Esophagus muscularis mucosa (tissue), 4 donors: ENCODE data around the gene EMSY. TPM values are rescaled to one million over a fixed set of nuclear protein-coding genes. Genes with fewer than 3 reads are reported as not detected.

Source experiments
- DNase-seq: peaks from one replicate; pipeline ENCODE4 v3.0.0-alpha.2; 2017; ENCODE audit errors: extremely low spot score
- H3K27ac ChIP-seq, 4 donors: fragments of 200-600 bp; sonication (generic); replicated peaks in 1 of 4; 1 replicate in 3 of 4; 2 replicates in 1 of 4; pipeline ENCODE4 v1.5.1; 2016 to 2019; ENCODE audit warnings: mild to moderate bottlenecking in 1 of 4
- H3K27me3 ChIP-seq, 4 donors: fragments of 200-600 bp; sonication (generic); one replicate each; pipeline versions ENCODE4 v1.5.1 to v1.6.0; 2016 to 2019
- H3K36me3 ChIP-seq, 4 donors: fragments of 200-600 bp; sonication (generic); one replicate each; pipeline ENCODE4 v1.5.1; 2016 to 2019
- H3K4me1 ChIP-seq, 4 donors: fragments of 200-600 bp; sonication (generic); one replicate each; pipeline ENCODE4 v1.5.1; 2016 to 2019
- H3K4me3 ChIP-seq, 4 donors: fragments of 200-600 bp; sonication (generic); 1 replicate in 2 of 4; 2 replicates in 2 of 4; pipeline ENCODE4 v1.5.1; 2016 to 2019; ENCODE audit warnings: mild to moderate bottlenecking in 4 of 4, moderate library complexity in 1 of 4
- H3K9me3 ChIP-seq, 4 donors: fragments of 200-600 bp; sonication (generic); 1 replicate in 3 of 4; 2 replicates in 1 of 4; pipeline ENCODE4 v1.5.1; 2016 to 2019
- CTCF ChIP-seq, 3 experiments: fragments of 200-600 bp in 2 of 3; fragments of 450-650 bp in 1 of 3; sonication (generic) in 2 of 3; IDR thresholded peaks; one replicate each; pipeline ENCODE4 v1.5.1; 2017 to 2019; ENCODE audit warnings: antibody characterized with exemption in 3 of 3, mild to moderate bottlenecking in 2 of 3, moderate library complexity in 1 of 3
- EP300 ChIP-seq: sonication (generic); formaldehyde crosslinking; IDR thresholded peaks from one replicate; pipeline ENCODE4 v1.6.1; 2017; ENCODE audit warnings: antibody characterized with exemption
- POLR2A ChIP-seq: fragments of 450-650 bp; IDR thresholded peaks from one replicate; pipeline ENCODE4 v1.6.1; 2017; ENCODE audit warnings: antibody characterized with exemption, moderate library complexity, mild to moderate bottlenecking, low read depth
- POLR2AphosphoS5 ChIP-seq, 2 donors: sonication (generic); formaldehyde crosslinking; IDR thresholded peaks; one replicate each; pipeline ENCODE4 v1.6.1; 2017; ENCODE audit warnings: antibody characterized with exemption in 2 of 2
- WGBS: methylation state at CpG from one replicate; pipeline ENCODE4 v1.1.5; 2018; 5-methylcytosine and 5-hydroxymethylcytosine counted together
- intact Hi-C: fragments of 100-400 bp; cut with DNase I; formaldehyde crosslinking; loops from one replicate; pipeline ENCODE4 v1.15.1; 2023
- total RNA-seq, 4 donors: library from RNA; depleted of rRNA; stranded (reverse); fragments of >200 nt; gene quantifications; one replicate each; pipeline versions ENCODE4 v1.1.0 to v1.2.1, GENCODE V29; 2016

EMSY gene
- total RNA-seq, 4 donors from 2014 or later = 17.1 to 34.6 (median 27.6) TPM

- Histone ChIP-seq H3K9me3 (no peaks in the 10 kb centered on the region), H3K4me1 (peaks cover 0 to 12% (median 8%) of the 10 kb centered on the region in 4 donors), H3K4me3 (no peak overlapping the region), H3K36me3 (peaks cover 3 to 62% (median 39%) of the 10 kb centered on the region in 4 donors), H3K27ac (no peak overlapping the region), H3K27me3 (no peaks in the 10 kb centered on the region)
- intact Hi-C loops = no loop called here
- WGBS = 51% methylated on average over 2 of the region's 2 CpGs
- TF ChIP-seq POLR2AphosphoS5 (IDR thresholded peaks at IDR 0.05) (no peak), EP300 (no peak), POLR2A (no peak), CTCF (IDR thresholded peaks at IDR 0.05) (no peak)
- DNase-seq = no peak
Observed at GRCh38 chr11:76455331-76455730, 10.5 kb downstream of the EMSY start.

GRCh38 chr11:76455931-76456330 lies 11.1 kb downstream of the EMSY start:
- Histone ChIP-seq H3K27ac (no peak overlapping the region), H3K4me1 (peaks cover 0 to 12% (median 8%) of the 10 kb centered on the region in 4 donors), H3K9me3 (no peaks in the 10 kb centered on the region), H3K36me3 (peaks cover 3 to 62% (median 43%) of the 10 kb centered on the region in 4 donors), H3K4me3 (no peak overlapping the region), H3K27me3 (no peaks in the 10 kb centered on the region)
- no peak for TF ChIP-seq CTCF (IDR thresholded peaks at IDR 0.05)
- TF ChIP-seq POLR2A = no peak
- no peak for TF ChIP-seq EP300
- no peak for TF ChIP-seq POLR2AphosphoS5 (IDR thresholded peaks at IDR 0.05)
- intact Hi-C loops = no loop called here
- no peak for DNase-seq

- no peak overlapping the region for H3K4me3 ChIP-seq
- H3K36me3 ChIP-seq = peaks cover 3 to 63% (median 43%) of the 10 kb centered on the region in 4 donors
- WGBS = 66% methylated on average over 2 of the region's 2 CpGs
Observed at GRCh38 chr11:76456571-76456970, 11.8 kb downstream of the EMSY start.

GRCh38 chr11:76459299-76459698 lies 14.5 kb downstream of the EMSY start:
- intact Hi-C loops = no loop called here
- no peak for DNase-seq
- peaks cover 0 to 12% (median 8%) of the 10 kb centered on the region in 4 donors for H3K4me1 ChIP-seq
- TF ChIP-seq POLR2A (no peak), CTCF (IDR thresholded peaks at IDR 0.05) (peak in 2 of 3 experiments; percentile 24 to 49)
- H3K4me3 ChIP-seq = no peak overlapping the region
- H3K27me3 ChIP-seq = no peaks in the 10 kb centered on the region
- H3K9me3 ChIP-seq = no peaks in the 10 kb centered on the region
- H3K27ac ChIP-seq = no peak overlapping the region
- peaks cover 7 to 51% (median 30%) of the 10 kb centered on the region in 4 donors for H3K36me3 ChIP-seq
- 78% methylated on average over 4 of the region's 4 CpGs for WGBS

More at GRCh38 chr11:76456571-76456970, 11.8 kb downstream of the EMSY start:
- intact Hi-C loops = no loop called here
- Histone ChIP-seq H3K4me1 (peaks cover 0 to 12% (median 8%) of the 10 kb centered on the region in 4 donors), H3K27me3 (no peaks in the 10 kb centered on the region), H3K27ac (no peak overlapping the region), H3K9me3 (no peaks in the 10 kb centered on the region)
- TF ChIP-seq POLR2A = no peak
- TF ChIP-seq EP300 = no peak
- TF ChIP-seq POLR2AphosphoS5 (IDR thresholded peaks at IDR 0.05) = no peak
- no peak for TF ChIP-seq CTCF (IDR thresholded peaks at IDR 0.05)
- no peak for DNase-seq

GRCh38 chr11:76459846-76460245 lies 15.0 kb downstream of the EMSY start:
- Histone ChIP-seq H3K4me1 (peaks cover 0 to 12% (median 8%) of the 10 kb centered on the region in 4 donors), H3K9me3 (no peaks in the 10 kb centered on the region), H3K27me3 (no peaks in the 10 kb centered on the region), H3K4me3 (no peak overlapping the region), H3K36me3 (peaks cover 12 to 51% (median 30%) of the 10 kb centered on the region in 4 donors), H3K27ac (no peak overlapping the region)
- 81% methylated on average over 3 of the region's 3 CpGs for WGBS
- no peak for DNase-seq
- no peak for TF ChIP-seq POLR2A
- no peak for TF ChIP-seq POLR2AphosphoS5 (IDR thresholded peaks at IDR 0.05)
- TF ChIP-seq CTCF (IDR thresholded peaks at IDR 0.05) = no peak
- TF ChIP-seq EP300 = no peak
- intact Hi-C loops = no loop called here
